GM19397 (cell line): ENCODE results near the gene IGSF9.

Source experiments
- ATAC-seq: cut with Tn5 transposase; IDR thresholded peaks from one replicate; pipeline ENCODE4 v1.9.1; 2021; ENCODE audit warnings: mild to moderate bottlenecking, moderate library complexity; ENCODE audit not compliant: unreplicated experiment

Gene IGSF9

GRCh38 chr1:159974350-159974965 is 29.0 kb upstream of the IGSF9 start:
- ATAC-seq, result no peak

- ATAC-seq, result no peak
These were observed 28.0 kb upstream of the IGSF9 start for GRCh38 chr1:159973350-159973940.

- ATAC-seq, result no peak
These were observed 27.2 kb upstream of the IGSF9 start for GRCh38 chr1:159972443-159973205.

GRCh38 chr1:159970932-159971342 is 25.5 kb upstream of the IGSF9 start:
- no peak for ATAC-seq

GRCh38 chr1:159968901-159969300 is 23.5 kb upstream of the IGSF9 start:
- ATAC-seq, result no peak

GRCh38 chr1:159965263-159965662 is 19.9 kb upstream of the IGSF9 start:
- no peak for ATAC-seq

- ATAC-seq, result no peak
These were observed 18.7 kb upstream of the IGSF9 start for GRCh38 chr1:159964144-159964543.

GRCh38 chr1:159962176-159962575 is 16.8 kb upstream of the IGSF9 start:
- ATAC-seq, result no peak

- ATAC-seq, result no peak
These were observed 16.2 kb upstream of the IGSF9 start for GRCh38 chr1:159961636-159962035.

GRCh38 chr1:159960721-159961381 is 15.4 kb upstream of the IGSF9 start:
- ATAC-seq, result no peak

GRCh38 chr1:159959451-159959850 is 14.0 kb upstream of the IGSF9 start:
- ATAC-seq, result peak; percentile 13

- peak; percentile 54 for ATAC-seq
These were observed 13.4 kb upstream of the IGSF9 start for GRCh38 chr1:159958719-159959380.

GRCh38 chr1:159957824-159958268 is 12.4 kb upstream of the IGSF9 start:
- ATAC-seq, result no peak

- no peak for ATAC-seq
These were observed 10.0 kb upstream of the IGSF9 start for GRCh38 chr1:159955456-159955855.

- ATAC-seq, result no peak
These were observed 8.4 kb upstream of the IGSF9 start, which contains the start of gene SLAMF9 for GRCh38 chr1:159953536-159954515. TSS of gene SLAMF9 (minus strand) at chr1:159954237. CDS start at chr1:159954137, 100 bp downstream.

GRCh38 chr1:159952932-159953331 is 7.5 kb upstream of the IGSF9 start:
- ATAC-seq, result no peak

GRCh38 chr1:159951551-159951950 is 6.1 kb upstream of the IGSF9 start:
- no peak for ATAC-seq

- ATAC-seq, result no peak
These were observed 5.6 kb upstream of the IGSF9 start for GRCh38 chr1:159951016-159951415.

GRCh38 chr1:159949981-159950381 is 4.6 kb upstream of the IGSF9 start:
- ATAC-seq, result no peak

- no peak for ATAC-seq
These were observed 3.7 kb upstream of the IGSF9 start for GRCh38 chr1:159949123-159949522.
